Breast epithelium (tissue), 4 donors: ENCODE data around the gene HEG1. TPM values are rescaled to one million over a fixed set of nuclear protein-coding genes. Genes with fewer than 3 reads are reported as not detected.
"Not testable (repeated sequence)": the region's sequence is repeated elsewhere in the genome, so short reads cannot be mapped to it uniquely, and the experiment has no call there.

Source experiments
- DNase-seq, 2 donors: peaks; one replicate each; pipeline ENCODE4 v3.0.0-alpha.2; 2019; ENCODE audit warnings: low spot score in 2 of 2
- H3K27ac ChIP-seq, 2 donors: fragments of 200-600 bp; sonication (generic) in 1 of 2; one replicate each; pipeline ENCODE4 v1.5.1; 2016 to 2019; ENCODE audit warnings: mild to moderate bottlenecking in 1 of 2
- H3K27me3 ChIP-seq, 2 donors: fragments of 200-600 bp; sonication (generic) in 1 of 2; one replicate each; pipeline versions ENCODE4 v1.5.1 to v1.6.0; 2017 to 2019; ENCODE audit warnings: control low read depth in 1 of 2, mild to moderate bottlenecking in 1 of 2
- H3K36me3 ChIP-seq: fragments of 200-600 bp; one replicate; pipeline ENCODE4 v1.5.1; 2019
- H3K4me1 ChIP-seq, 2 donors: fragments of 200-600 bp; sonication (generic); one replicate each; pipeline ENCODE4 v1.5.1; 2016 to 2019; ENCODE audit warnings: control low read depth in 1 of 2
- H3K4me3 ChIP-seq, 3 donors: fragments of 200-600 bp; sonication (generic); 1 replicate in 2 of 3; 2 replicates in 1 of 3; pipeline ENCODE4 v1.5.1; 2016 to 2019; ENCODE audit warnings: mild to moderate bottlenecking in 3 of 3, moderate library complexity in 2 of 3
- H3K9me3 ChIP-seq, 2 donors: fragments of 200-600 bp; sonication (generic) in 1 of 2; one replicate each; pipeline ENCODE4 v1.5.1; 2016 to 2019; ENCODE audit warnings: control low read depth in 1 of 2
- CTCF ChIP-seq, 3 donors: fragments of 450-650 bp; IDR thresholded peaks; one replicate each; pipeline ENCODE4 v1.5.1; 2016 to 2017; ENCODE audit warnings: antibody characterized with exemption in 3 of 3, mild to moderate bottlenecking in 3 of 3, moderate library complexity in 3 of 3
- POLR2A ChIP-seq: fragments of 450-650 bp; IDR thresholded peaks from one replicate; pipeline ENCODE4 v1.6.1; 2016; ENCODE audit warnings: antibody characterized with exemption, mild to moderate bottlenecking, moderate library complexity
- POLR2AphosphoS5 ChIP-seq, 3 donors: sonication (generic); formaldehyde crosslinking; IDR thresholded peaks; one replicate each; pipeline ENCODE4 v1.6.1; 2017; ENCODE audit warnings: antibody characterized with exemption in 3 of 3
- intact Hi-C: fragments of 100-400 bp; cut with DNase I; formaldehyde crosslinking; loops from one replicate; pipeline ENCODE4 v1.15.1; 2023; ENCODE audit warnings: low total_unique reads
- total RNA-seq, 3 donors: library from RNA; depleted of rRNA; stranded (reverse); fragments of >200 nt; gene quantifications; one replicate each; pipeline ENCODE4 v1.1.0, GENCODE V29; 2016

HEG1 gene
- total RNA-seq, 3 donors from 2014 or later, result 36.0 to 45.9 (median 45.1) TPM

- H3K27ac ChIP-seq, result no peak overlapping the region
- no peaks in the 10 kb centered on the region for H3K9me3 ChIP-seq
- H3K4me1 ChIP-seq, result no peaks in the 10 kb centered on the region
- H3K4me3 ChIP-seq, result no peak overlapping the region
- no peak for TF ChIP-seq CTCF (IDR thresholded peaks at IDR 0.05)
- TF ChIP-seq POLR2A, result no peak
- no peak for TF ChIP-seq POLR2AphosphoS5 (IDR thresholded peaks at IDR 0.05)
- intact Hi-C loops, result no loop called here
- H3K27me3 ChIP-seq, result no peaks in the 10 kb centered on the region
- no peaks in the 10 kb centered on the region for H3K36me3 ChIP-seq
- no peak for DNase-seq
Measured at GRCh38 chr3:124964387-124964786, 91.4 kb downstream of the HEG1 start.

- no peaks in the 10 kb centered on the region for H3K9me3 ChIP-seq
- intact Hi-C loops, result no loop called here
- H3K36me3 ChIP-seq, result no peaks in the 10 kb centered on the region
- no peak for DNase-seq
- no peak overlapping the region for H3K27ac ChIP-seq
- no peaks in the 10 kb centered on the region for H3K4me1 ChIP-seq
- H3K4me3 ChIP-seq, result no peak overlapping the region
- TF ChIP-seq CTCF (IDR thresholded peaks at IDR 0.05), result no peak
- no peak for TF ChIP-seq POLR2A
- TF ChIP-seq POLR2AphosphoS5 (IDR thresholded peaks at IDR 0.05), result no peak
- H3K27me3 ChIP-seq, result no peaks in the 10 kb centered on the region
Measured at GRCh38 chr3:124963755-124964154, 92.0 kb downstream of the HEG1 start.

GRCh38 chr3:124962403-124962940 lies 93.3 kb downstream of the HEG1 start:
- Histone ChIP-seq H3K27ac (no peak overlapping the region), H3K36me3 (no peaks in the 10 kb centered on the region), H3K9me3 (no peaks in the 10 kb centered on the region), H3K27me3 (no peaks in the 10 kb centered on the region), H3K4me1 (no peaks in the 10 kb centered on the region), H3K4me3 (no peak overlapping the region)
- intact Hi-C loops, result no loop called here
- TF ChIP-seq CTCF (IDR thresholded peaks at IDR 0.05) (no peak), POLR2AphosphoS5 (IDR thresholded peaks at IDR 0.05) (no peak), POLR2A (no peak)
- no peak for DNase-seq

GRCh38 chr3:124960698-124961097 lies 95.1 kb downstream of the HEG1 start:
- DNase-seq, result no peak
- no peak overlapping the region for H3K27ac ChIP-seq
- no peak overlapping the region for H3K4me3 ChIP-seq
- intact Hi-C loops, result no loop called here
- H3K9me3 ChIP-seq, result no peaks in the 10 kb centered on the region
- no peaks in the 10 kb centered on the region for H3K27me3 ChIP-seq
- no peaks in the 10 kb centered on the region for H3K36me3 ChIP-seq
- H3K4me1 ChIP-seq, result no peaks in the 10 kb centered on the region
- no peak for TF ChIP-seq POLR2A
- TF ChIP-seq POLR2AphosphoS5 (IDR thresholded peaks at IDR 0.05), result no peak
- TF ChIP-seq CTCF (IDR thresholded peaks at IDR 0.05), result no peak

- intact Hi-C loops, result no loop called here
- no peak for DNase-seq
- no peak overlapping the region for H3K27ac ChIP-seq
Measured at GRCh38 chr3:124960105-124960504, 95.7 kb downstream of the HEG1 start.

GRCh38 chr3:124957951-124958350 lies 97.8 kb downstream of the HEG1 start:
- H3K36me3 ChIP-seq, H3K9me3 ChIP-seq, H3K4me3 ChIP-seq, H3K27ac ChIP-seq, H3K4me1 ChIP-seq, DNase-seq, H3K27me3 ChIP-seq, intact Hi-C loops: not testable (repeated sequence)

More at GRCh38 chr3:124960105-124960504, 95.7 kb downstream of the HEG1 start:
- H3K36me3 ChIP-seq, result no peaks in the 10 kb centered on the region
- TF ChIP-seq POLR2A (no peak), POLR2AphosphoS5 (IDR thresholded peaks at IDR 0.05) (no peak), CTCF (IDR thresholded peaks at IDR 0.05) (no peak)
- H3K27me3 ChIP-seq, result no peaks in the 10 kb centered on the region
- no peaks in the 10 kb centered on the region for H3K4me1 ChIP-seq
- no peak overlapping the region for H3K4me3 ChIP-seq
- no peaks in the 10 kb centered on the region for H3K9me3 ChIP-seq
